ENCODE measurements around the gene SNRPA.

DNA sequence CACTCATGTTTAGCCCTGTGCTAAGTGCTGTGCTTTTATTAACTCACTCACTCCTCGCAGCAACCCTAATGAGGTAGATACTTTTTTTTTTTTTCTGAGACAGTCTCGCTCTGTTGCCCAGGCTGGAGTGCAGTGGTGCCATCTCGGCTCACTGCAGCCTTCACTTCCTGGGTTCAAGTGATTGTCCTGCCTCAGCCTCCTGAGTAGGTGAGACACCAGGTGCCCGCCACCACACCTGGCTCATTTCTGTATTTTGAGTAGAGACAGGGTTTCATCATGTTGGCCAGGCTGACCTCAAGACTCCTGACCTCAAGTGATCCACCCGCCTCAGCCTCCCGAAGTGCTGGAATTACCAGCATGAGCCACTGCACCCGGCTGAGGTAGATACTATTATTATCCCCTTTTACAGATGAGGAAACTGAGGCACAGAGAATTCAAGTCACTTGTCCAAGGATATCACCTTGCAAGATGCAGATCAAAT lies 31.5 kb upstream of the SNRPA start:
- TF ChIP-seq, protein P1, sequence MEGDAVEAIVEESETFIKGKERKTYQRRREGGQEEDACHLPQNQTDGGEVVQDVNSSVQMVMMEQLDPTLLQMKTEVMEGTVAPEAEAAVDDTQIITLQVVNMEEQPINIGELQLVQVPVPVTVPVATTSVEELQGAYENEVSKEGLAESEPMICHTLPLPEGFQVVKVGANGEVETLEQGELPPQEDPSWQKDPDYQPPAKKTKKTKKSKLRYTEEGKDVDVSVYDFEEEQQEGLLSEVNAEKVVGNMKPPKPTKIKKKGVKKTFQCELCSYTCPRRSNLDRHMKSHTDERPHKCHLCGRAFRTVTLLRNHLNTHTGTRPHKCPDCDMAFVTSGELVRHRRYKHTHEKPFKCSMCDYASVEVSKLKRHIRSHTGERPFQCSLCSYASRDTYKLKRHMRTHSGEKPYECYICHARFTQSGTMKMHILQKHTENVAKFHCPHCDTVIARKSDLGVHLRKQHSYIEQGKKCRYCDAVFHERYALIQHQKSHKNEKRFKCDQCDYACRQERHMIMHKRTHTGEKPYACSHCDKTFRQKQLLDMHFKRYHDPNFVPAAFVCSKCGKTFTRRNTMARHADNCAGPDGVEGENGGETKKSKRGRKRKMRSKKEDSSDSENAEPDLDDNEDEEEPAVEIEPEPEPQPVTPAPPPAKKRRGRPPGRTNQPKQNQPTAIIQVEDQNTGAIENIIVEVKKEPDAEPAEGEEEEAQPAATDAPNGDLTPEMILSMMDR (conservative IDR thresholded peaks at IDR 0.05): no peak
- no peak for TF ChIP-seq EZH2 (IDR thresholded peaks at IDR 0.05; ENCODE audit: low read depth)
